GM21381 (cell line): ENCODE data around the gene PTH2.
"Not testable (repeated sequence)": the region's sequence is repeated elsewhere in the genome, so short reads cannot be mapped to it uniquely, and the experiment has no call there.

Experiments used
- ATAC-seq: cut with Tn5 transposase; IDR thresholded peaks from one replicate; pipeline ENCODE4 v1.9.1; 2021; ENCODE audit warnings: mild to moderate bottlenecking, moderate library complexity; ENCODE audit not compliant: unreplicated experiment

Gene PTH2, protein sequence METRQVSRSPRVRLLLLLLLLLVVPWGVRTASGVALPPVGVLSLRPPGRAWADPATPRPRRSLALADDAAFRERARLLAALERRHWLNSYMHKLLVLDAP

GRCh38 chr19:49423071-49423984 lies at the start of gene PTH2:
PTH2 (minus strand) TSS chr19:49423441; CDS start chr19:49423339, 102 bp downstream.
- no peak for ATAC-seq

- ATAC-seq = no peak
These were observed 49.7 kb upstream of the PTH2 start for GRCh38 chr19:49472936-49473335.

GRCh38 chr19:49470615-49470978 lies 47.4 kb upstream of the PTH2 start:
- no peak for ATAC-seq

GRCh38 chr19:49469828-49470614 lies 46.8 kb upstream of the PTH2 start:
- peak; percentile 45 for ATAC-seq

DNA sequence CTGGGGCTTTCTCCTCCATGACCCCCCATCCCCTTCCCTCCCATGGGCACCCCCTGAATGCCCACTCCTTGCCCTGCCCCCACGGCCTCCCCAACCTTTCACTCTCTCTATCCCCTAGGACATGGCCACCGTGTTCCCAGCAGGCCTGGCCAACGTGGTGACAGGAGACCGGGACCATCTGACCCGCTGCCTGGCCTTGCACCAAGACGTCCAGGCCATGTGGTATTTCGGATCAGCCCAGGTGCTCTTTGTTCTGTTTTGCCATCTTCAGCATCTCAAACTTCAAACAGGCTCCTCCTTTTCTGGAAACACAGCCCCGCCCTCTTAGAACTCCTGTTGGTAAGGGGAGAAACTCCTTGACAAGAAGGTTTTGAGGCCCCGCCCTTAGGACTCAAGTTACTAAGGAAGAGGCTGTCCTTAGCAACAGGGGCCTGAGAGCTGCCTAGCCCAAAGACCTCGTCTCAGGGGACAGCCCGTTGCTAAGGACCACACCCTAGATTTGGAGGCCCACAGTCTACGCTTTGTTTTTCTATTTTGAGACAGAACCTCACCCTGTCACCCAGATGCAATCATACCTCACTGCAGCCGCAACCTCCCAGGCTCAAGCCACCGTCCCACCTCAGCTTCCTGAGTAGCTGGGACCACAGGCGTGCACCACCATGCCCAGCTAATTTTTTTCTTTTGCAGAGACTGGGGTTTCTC lies 45.7 kb upstream of the PTH2 start:
- ATAC-seq = peak; percentile 57

GRCh38 chr19:49468199-49468598 lies 45.0 kb upstream of the PTH2 start:
- no peak for ATAC-seq

- ATAC-seq = no peak
These were observed 42.1 kb upstream of the PTH2 start for GRCh38 chr19:49465371-49465770.

DNA sequence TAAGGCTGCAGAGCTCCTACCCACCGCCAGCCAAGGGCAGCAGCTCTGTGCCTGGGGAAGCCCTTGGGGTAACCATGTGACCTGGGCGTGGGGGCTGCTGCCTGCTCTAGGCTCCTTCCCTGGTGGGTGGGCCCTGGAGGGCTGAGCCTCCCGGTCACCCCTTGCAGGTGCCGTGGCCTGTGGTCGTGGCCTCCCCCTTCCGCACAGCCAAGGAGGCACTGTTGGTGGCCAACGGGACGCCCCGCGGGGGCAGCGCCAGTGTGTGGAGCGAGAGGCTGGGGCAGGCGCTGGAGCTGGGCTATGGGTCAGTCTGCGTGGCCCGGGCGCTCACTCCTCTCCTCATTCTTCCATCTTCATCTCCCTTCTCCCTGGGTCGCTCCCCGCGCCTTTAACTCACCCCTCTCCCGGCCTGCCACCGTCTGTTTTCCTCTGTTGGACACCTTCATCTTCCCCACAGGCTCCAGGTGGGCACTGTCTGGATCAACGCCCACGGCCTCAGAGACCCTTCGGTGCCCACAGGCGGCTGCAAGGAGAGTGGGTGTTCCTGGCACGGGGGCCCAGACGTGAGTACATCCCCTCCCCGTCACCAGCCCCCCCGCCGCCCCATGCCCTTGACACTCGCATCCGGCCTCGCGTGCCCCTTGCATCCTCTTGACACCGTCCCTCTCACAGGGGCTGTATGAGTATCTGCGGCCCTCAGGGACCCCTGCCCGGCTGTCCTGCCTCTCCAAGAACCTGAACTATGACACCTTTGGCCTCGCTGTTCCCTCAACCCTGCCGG lies 40.9 kb upstream of the PTH2 start:
- ATAC-seq = no peak

DNA sequence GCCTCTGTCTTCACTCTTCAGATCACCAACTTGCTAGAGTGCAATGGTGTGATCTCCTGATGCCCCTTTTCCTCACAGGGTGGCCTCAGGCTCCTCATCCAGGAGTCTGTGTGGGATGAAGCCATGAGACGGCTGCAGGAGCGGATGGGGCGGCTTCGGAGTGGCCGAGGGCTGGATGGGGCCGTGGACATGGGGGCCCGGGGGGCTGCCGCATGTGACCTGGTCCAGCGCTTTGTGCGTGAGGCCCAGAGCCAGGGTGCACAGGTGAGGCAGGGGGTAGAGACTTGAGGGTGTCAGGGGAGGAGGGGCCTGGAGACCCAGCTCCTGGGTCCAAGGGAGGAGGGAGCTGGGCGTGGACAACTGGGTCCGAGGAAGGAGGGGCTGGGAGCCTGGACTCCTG lies 39.3 kb upstream of the PTH2 start:
- no peak for ATAC-seq

- ATAC-seq = no peak
These were observed 38.4 kb upstream of the PTH2 start for GRCh38 chr19:49461656-49462055.

- ATAC-seq = not testable (repeated sequence)
These were observed 37.9 kb upstream of the PTH2 start for GRCh38 chr19:49461130-49461529.

DNA sequence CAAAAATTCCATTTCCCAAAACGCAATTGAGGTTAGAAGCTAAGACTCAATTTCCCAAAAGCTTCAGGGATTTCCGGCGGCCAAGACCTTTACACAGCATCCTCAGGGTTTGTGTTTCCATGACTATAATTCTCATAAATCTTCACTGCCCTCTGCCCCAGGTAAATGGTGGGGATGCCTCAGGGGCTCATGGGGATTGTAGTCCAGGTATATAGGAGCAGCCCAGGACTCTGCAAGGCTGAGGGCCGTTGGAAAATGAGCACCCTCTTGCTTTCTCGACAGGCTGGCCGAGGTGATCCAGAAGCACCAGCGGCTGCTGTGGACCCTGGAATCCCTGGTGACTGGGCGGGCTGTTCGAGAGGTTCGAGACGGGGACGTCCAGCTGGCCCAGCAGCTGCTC lies 36.1 kb upstream of the PTH2 start:
- ATAC-seq = no peak

DNA sequence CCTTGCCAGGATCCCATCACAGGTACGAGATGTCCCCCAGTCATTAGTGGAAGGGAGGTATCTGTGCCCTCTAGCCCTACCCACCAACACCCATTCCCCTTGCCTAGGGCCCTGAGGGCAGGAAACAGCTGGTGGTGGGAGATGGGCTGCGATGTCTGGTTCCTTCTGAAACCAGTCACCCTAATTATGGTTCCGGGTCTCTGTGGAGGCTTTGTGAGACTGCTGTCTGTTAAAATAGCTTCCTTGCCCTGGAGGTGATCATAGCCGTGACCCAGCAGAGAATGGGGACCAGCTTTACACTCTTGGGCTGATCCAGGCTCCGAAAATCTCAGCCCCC lies 35.3 kb upstream of the PTH2 start:
- ATAC-seq = no peak

DNA sequence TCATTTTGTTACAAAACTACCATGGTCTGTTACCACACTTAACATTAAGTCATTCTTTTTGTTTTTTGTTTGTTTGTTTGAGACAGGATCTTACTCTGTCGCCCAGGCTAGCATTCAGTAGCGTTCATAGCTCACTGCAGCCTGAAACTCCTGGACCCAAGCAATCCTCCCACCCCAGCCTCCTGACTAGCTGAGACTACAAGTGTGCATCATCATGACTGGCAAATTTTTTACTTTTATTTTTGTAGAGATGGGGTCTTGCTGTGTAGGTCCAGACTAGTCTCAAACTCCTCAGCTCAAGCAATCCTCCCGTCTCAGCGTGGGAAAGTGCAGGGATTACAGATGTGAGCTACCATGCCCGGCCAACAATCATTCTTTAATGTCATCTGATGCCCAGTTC lies 33.1 kb upstream of the PTH2 start:
- ATAC-seq = no peak

- ATAC-seq = no peak
These were observed 32.5 kb upstream of the PTH2 start for GRCh38 chr19:49455773-49456172.

DNA sequence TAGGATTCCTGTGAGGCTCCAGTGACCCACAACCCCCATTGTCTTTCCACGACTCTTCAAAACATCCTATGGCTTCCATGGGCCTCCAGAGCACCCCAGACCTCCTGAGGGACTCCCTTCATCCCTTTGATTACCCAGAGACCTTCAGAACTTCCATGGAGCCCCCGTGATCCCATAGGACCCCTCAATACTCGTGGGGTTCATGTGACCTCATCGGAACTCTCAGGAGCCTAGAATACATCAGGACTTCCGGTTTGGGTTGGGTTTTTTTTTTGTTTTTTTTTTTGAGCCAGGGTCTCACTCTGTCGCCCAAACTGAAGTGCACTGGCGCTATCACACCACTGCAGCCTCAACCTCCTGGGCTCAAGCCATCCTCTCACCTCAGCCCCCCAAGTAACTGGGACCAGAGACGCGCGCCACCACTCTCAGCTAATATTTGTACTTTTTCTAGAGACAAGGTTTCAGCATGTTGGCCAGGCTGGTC lies 30.6 kb upstream of the PTH2 start:
- ATAC-seq = no peak

DNA sequence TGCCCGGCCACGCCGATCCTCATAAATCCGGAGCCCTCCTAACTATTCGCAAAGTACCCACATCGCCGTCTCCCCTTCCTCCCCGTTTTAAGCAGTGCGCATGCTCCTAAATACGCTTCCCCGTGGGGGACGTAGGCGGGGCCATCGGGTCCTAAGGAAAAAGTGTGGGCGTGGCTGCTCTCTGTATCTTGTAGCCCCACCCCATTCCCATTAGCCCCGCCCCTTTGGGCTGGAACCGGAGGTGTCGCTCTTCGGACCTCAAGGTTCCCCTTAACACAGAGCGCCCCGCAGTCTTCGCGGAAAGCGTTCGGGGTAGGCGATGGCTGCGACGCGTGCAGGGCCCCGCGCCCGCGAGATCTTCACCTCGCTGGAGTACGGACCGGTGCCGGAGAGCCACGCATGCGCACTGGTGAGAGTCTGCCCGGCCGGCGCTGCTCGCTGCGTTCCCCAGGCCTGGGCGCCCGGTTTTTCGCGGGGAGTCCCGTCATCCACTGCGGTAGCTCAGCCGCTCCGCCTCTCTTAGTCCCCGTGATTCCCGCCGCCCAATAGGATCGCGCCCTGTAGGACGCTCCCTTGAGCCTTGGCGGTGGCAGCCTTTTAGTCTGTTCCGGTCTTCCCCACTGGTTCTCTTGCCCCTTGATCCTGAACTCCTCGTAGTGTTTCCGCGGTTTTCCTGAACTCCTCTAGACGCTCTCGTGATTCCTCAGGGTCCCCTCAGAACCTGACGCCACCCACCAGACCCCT lies 29.9 kb upstream of the PTH2 start, which contains the start of gene ALDH16A1:
ALDH16A1 (plus strand) TSS at position 213 of the 744 bp plus-strand sequence; CDS start at position 320, 107 bp downstream.
- ATAC-seq = peak; percentile 87

GRCh38 chr19:49451430-49452181 lies 28.4 kb upstream of the PTH2 start, which contains the start of gene PIH1D1:
PIH1D1 (minus strand) TSS chr19:49451814; CDS start chr19:49451574, 240 bp downstream.
- ATAC-seq = peak; percentile 54

GRCh38 chr19:49450405-49450804 lies 27.2 kb upstream of the PTH2 start:
- ATAC-seq = no peak
